Tibial nerve (tissue), 4 donors: ENCODE results near the gene DOCK9. TPM values are rescaled to one million over a fixed set of nuclear protein-coding genes. Genes with fewer than 3 reads are reported as not detected.

ENCODE experiments used
- DNase-seq, 2 donors: peaks; one replicate each; pipeline ENCODE4 v3.0.0-alpha.2; 2019; ENCODE audit warnings: low spot score in 2 of 2
- H3K27ac ChIP-seq, 4 donors: fragments of 200-600 bp; sonication (generic) in 3 of 4; one replicate each; pipeline ENCODE4 v1.5.1; 2017 to 2019; ENCODE audit warnings: mild to moderate bottlenecking in 1 of 4
- H3K27me3 ChIP-seq, 2 donors: fragments of 200-600 bp; sonication (generic) in 1 of 2; one replicate each; pipeline versions ENCODE4 v1.5.1 to v1.6.0; 2017 to 2019
- H3K36me3 ChIP-seq, 3 donors: fragments of 200-600 bp; sonication (generic); one replicate each; pipeline ENCODE4 v1.5.1; 2018 to 2019
- H3K4me1 ChIP-seq, 4 donors: fragments of 200-600 bp; sonication (generic) in 3 of 4; one replicate each; pipeline ENCODE4 v1.5.1; 2017 to 2019
- H3K4me3 ChIP-seq, 4 donors: fragments of 200-600 bp; sonication (generic) in 3 of 4; one replicate each; pipeline ENCODE4 v1.5.1; 2017 to 2019; ENCODE audit warnings: mild to moderate bottlenecking in 1 of 4, moderate library complexity in 1 of 4
- H3K9me3 ChIP-seq, 4 donors: fragments of 200-600 bp; sonication (generic) in 3 of 4; one replicate each; pipeline ENCODE4 v1.5.1; 2017 to 2019
- CTCF ChIP-seq, 5 experiments: fragments of 200-600 bp in 3 of 5; fragments of 450-650 bp in 2 of 5; sonication (generic) in 3 of 5; IDR thresholded peaks; one replicate each; pipeline ENCODE4 v1.5.1; 2016 to 2019; ENCODE audit warnings: antibody characterized with exemption in 5 of 5, mild to moderate bottlenecking in 3 of 5, moderate library complexity in 2 of 5
- EP300 ChIP-seq, 2 donors: sonication (generic); formaldehyde crosslinking; IDR thresholded peaks; one replicate each; pipeline ENCODE4 v1.6.1; 2017; ENCODE audit warnings: antibody characterized with exemption in 2 of 2, mild to moderate bottlenecking in 1 of 2
- POLR2A ChIP-seq, 2 donors: fragments of 450-650 bp; IDR thresholded peaks; one replicate each; pipeline ENCODE4 v1.6.1; 2017; ENCODE audit warnings: antibody characterized with exemption in 2 of 2, mild to moderate bottlenecking in 2 of 2, moderate library complexity in 2 of 2
- WGBS, 2 donors: methylation state at CpG; one replicate each; pipeline ENCODE4 v1.1.5; 2018; 5-methylcytosine and 5-hydroxymethylcytosine counted together
- total RNA-seq, 4 donors: library from RNA; depleted of rRNA; stranded (reverse); fragments of >200 nt; gene quantifications; one replicate each; pipeline ENCODE4 v1.1.0, GENCODE V29; 2016

The DOCK9 gene
- total RNA-seq, 4 donors from 2014 or later = 147 to 258 (median 243) TPM

DNA sequence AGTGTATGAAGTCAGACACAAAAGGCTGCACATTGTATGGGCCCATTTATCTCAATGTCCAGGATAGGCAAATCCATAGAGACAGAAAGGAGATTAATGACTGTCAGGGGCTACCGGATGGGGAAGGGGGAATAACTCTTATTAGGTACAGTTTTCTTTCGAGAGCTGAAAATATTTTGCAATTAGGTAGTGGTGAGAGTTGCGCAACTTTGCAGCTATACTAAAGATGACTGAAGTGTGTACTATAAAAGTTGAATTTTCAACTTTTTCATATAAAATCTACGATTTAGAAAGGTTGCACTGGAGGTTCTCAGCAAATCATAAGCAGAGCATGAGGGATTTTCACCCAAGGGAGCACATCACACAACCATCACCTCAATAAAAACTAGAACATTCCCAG lies 209.3 kb downstream of the DOCK9 start:
- no peak for DNase-seq
- no peaks in the 10 kb centered on the region for H3K27me3 ChIP-seq
- no peaks in the 10 kb centered on the region for H3K4me1 ChIP-seq
- TF ChIP-seq CTCF (IDR thresholded peaks at IDR 0.05) (no peak), POLR2A (IDR thresholded peaks at IDR 0.05) (no peak), EP300 (IDR thresholded peaks at IDR 0.05) (no peak)
- 86 to 94% methylated on average over 4 of the region's 4 CpGs for WGBS, 2 donors
- no peak overlapping the region for H3K4me3 ChIP-seq
- no peak overlapping the region for H3K27ac ChIP-seq
- H3K9me3 ChIP-seq = no peaks in the 10 kb centered on the region
- no peaks in the 10 kb centered on the region for H3K36me3 ChIP-seq

DNA sequence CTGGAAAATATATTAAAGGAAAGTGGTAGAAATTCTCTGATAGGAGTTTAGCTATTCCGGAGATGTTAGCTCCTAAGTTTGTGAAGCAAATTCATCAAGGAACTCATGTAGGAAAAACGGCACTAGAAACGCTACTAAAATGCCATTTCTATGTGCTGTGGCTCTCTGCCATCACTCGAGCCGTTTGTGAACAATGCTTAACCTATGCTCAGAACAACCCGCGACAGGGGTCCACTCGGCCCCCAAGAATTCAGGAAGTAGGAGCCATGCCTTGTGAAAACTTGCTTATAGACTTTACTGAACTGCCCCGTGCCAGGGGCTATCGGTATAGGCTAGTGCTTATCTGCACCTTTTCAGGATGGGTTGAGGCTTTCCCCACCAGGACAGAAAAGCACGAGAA lies 211.2 kb downstream of the DOCK9 start:
- H3K9me3 ChIP-seq = no peaks in the 10 kb centered on the region
- H3K4me1 ChIP-seq = no peaks in the 10 kb centered on the region
- TF ChIP-seq POLR2A (IDR thresholded peaks at IDR 0.05) (no peak), EP300 (IDR thresholded peaks at IDR 0.05) (no peak), CTCF (IDR thresholded peaks at IDR 0.05) (no peak)
- H3K36me3 ChIP-seq = no peaks in the 10 kb centered on the region
- 49 to 58% methylated on average over 11 of the region's 11 CpGs for WGBS, 2 donors
- DNase-seq = no peak
- H3K27me3 ChIP-seq = no peaks in the 10 kb centered on the region
- H3K27ac ChIP-seq = no peak overlapping the region
- H3K4me3 ChIP-seq = no peak overlapping the region

GRCh38 chr13:98765996-98766519 lies 211.8 kb downstream of the DOCK9 start:
- Histone ChIP-seq H3K4me1 (no peaks in the 10 kb centered on the region), H3K36me3 (no peaks in the 10 kb centered on the region), H3K27ac (no peak overlapping the region), H3K4me3 (no peak overlapping the region), H3K27me3 (no peaks in the 10 kb centered on the region), H3K9me3 (no peaks in the 10 kb centered on the region)
- no peak for TF ChIP-seq POLR2A (IDR thresholded peaks at IDR 0.05)
- no peak for TF ChIP-seq EP300 (IDR thresholded peaks at IDR 0.05)
- TF ChIP-seq CTCF (IDR thresholded peaks at IDR 0.05) = no peak
- WGBS, 2 donors = 81 to 86% methylated on average over 8 of the region's 8 CpGs
- no peak for DNase-seq

GRCh38 chr13:98761986-98762616 lies 215.8 kb downstream of the DOCK9 start:
- no peak for DNase-seq
- no peak overlapping the region for H3K27ac ChIP-seq
- TF ChIP-seq CTCF (IDR thresholded peaks at IDR 0.05) = no peak
- TF ChIP-seq POLR2A (IDR thresholded peaks at IDR 0.05) = no peak
- no peak for TF ChIP-seq EP300 (IDR thresholded peaks at IDR 0.05)
- peak overlapping the region in 1 of 4 donors; percentile 1 for H3K4me3 ChIP-seq
- WGBS, 2 donors = 76 to 80% methylated on average over 15 of the region's 15 CpGs
- no peaks in the 10 kb centered on the region for H3K4me1 ChIP-seq
- no peaks in the 10 kb centered on the region for H3K27me3 ChIP-seq
- H3K36me3 ChIP-seq = no peaks in the 10 kb centered on the region
- H3K9me3 ChIP-seq = peaks cover 0 to 9% (median 0%) of the 10 kb centered on the region in 4 donors

- H3K4me3 ChIP-seq = peak overlapping the region in 1 of 4 donors; percentile 1
These were observed 216.5 kb downstream of the DOCK9 start for GRCh38 chr13:98761126-98761985.

More at GRCh38 chr13:98761126-98761985, 216.5 kb downstream of the DOCK9 start:
- no peak for DNase-seq
- H3K36me3 ChIP-seq = no peaks in the 10 kb centered on the region
- H3K27me3 ChIP-seq = peaks cover 0 to under 1% of the 10 kb centered on the region in 2 donors
- H3K27ac ChIP-seq = no peak overlapping the region
- 63 to 68% methylated on average over 15 of the region's 15 CpGs for WGBS, 2 donors
- no peaks in the 10 kb centered on the region for H3K4me1 ChIP-seq
- H3K9me3 ChIP-seq = peaks cover 0 to 9% (median 0%) of the 10 kb centered on the region in 4 donors
- TF ChIP-seq POLR2A (IDR thresholded peaks at IDR 0.05) (no peak), EP300 (IDR thresholded peaks at IDR 0.05) (no peak), CTCF (IDR thresholded peaks at IDR 0.05) (no peak)
